ENCODE measurements around the gene CHST5. TPM values are rescaled to one million over a fixed set of nuclear protein-coding genes. Genes with fewer than 3 reads are reported as not detected.

Gene CHST5
- total RNA-seq, 1 donor from 2014 or later, result 0.85 TPM

DNA sequence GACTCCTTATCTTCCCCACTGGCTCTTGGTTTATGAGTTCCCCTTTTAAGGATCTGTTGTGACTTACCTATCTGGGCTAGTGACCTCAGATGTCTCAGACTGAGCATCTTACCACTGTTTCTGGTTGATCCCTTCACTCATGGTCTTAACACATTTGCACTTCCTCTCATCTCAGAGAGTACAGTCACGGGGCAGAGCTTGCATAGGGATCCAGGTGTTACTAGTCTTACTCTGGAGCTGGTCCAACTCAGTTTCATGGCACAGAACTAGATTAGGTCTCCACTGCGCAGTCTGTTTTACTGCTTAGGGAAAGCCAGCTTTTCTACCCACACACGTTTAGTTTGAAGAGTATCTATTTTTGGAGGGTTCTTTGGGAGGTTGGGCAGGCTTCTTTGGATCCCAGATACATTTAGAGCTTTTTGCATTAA is 40.5 kb upstream of the CHST5 start:
- TF ChIP-seq, protein P1, sequence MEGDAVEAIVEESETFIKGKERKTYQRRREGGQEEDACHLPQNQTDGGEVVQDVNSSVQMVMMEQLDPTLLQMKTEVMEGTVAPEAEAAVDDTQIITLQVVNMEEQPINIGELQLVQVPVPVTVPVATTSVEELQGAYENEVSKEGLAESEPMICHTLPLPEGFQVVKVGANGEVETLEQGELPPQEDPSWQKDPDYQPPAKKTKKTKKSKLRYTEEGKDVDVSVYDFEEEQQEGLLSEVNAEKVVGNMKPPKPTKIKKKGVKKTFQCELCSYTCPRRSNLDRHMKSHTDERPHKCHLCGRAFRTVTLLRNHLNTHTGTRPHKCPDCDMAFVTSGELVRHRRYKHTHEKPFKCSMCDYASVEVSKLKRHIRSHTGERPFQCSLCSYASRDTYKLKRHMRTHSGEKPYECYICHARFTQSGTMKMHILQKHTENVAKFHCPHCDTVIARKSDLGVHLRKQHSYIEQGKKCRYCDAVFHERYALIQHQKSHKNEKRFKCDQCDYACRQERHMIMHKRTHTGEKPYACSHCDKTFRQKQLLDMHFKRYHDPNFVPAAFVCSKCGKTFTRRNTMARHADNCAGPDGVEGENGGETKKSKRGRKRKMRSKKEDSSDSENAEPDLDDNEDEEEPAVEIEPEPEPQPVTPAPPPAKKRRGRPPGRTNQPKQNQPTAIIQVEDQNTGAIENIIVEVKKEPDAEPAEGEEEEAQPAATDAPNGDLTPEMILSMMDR (IDR thresholded peaks at IDR 0.05; ENCODE audit: borderline replicate concordance), result no peak
- Histone ChIP-seq H3K36me3 (peaks cover 87% of the 10 kb centered on the region), H3K4me1 (peaks cover 58% of the 10 kb centered on the region), H3K9me3 (replicated peaks) (no peaks in the 10 kb centered on the region), H3K4me3 (no peak overlapping the region), H3K27ac (replicated peaks) (no peak overlapping the region), H3K27me3 (ENCODE audit: low read depth) (no peaks in the 10 kb centered on the region)
- DNase-seq, result no peak
- intact Hi-C loops (cut with micrococcal nuclease), result no loop called here

DNA sequence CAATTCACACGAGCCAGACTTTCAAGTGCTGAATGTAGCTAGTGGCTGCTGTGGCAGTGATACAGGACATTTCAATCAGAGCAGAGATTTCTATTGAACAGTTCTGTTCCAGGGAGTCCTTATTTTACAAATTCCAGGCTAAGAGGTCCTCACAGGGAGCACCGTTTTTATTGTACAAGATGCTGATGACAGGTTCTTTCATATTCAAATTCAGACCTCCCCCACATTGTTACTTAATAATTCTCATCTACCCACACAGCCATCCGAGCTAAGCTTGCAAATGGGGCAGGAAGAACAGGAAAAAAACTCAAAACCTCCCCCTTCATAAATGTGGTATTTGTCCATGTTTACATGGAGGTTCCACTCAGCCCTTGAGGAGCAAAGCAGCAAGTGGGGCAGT is 40.0 kb upstream of the CHST5 start:
- H3K36me3 ChIP-seq, result peaks cover 91% of the 10 kb centered on the region

DNA sequence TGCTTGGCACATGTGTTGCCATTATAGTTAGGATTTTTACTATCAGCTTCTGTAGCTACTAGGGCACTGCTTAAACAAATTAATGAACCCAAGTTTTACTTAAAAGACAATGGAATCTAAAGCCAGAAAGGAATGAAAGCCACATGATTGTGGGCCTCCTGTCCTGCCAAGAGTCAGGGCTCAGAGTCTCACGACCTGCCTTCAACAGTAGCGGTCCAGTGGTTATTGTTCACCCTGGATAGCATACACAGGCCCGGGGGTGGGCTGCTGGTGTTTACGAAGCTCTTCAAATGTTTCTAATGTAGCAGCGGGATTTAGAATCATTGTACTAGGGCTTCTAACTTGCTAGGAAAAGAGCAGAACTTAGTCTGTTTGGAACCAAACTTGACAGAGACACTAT is 38.0 kb upstream of the CHST5 start:
- H3K27me3 ChIP-seq (ENCODE audit: low read depth), result no peaks in the 10 kb centered on the region
- TF ChIP-seq, protein P1 (IDR thresholded peaks at IDR 0.05; ENCODE audit: borderline replicate concordance), result no peak
- no peak overlapping the region for H3K4me3 ChIP-seq
- DNase-seq, result no peak
- intact Hi-C loops (cut with micrococcal nuclease), result no loop called here
- no peaks in the 10 kb centered on the region for H3K9me3 ChIP-seq (replicated peaks)
- H3K36me3 ChIP-seq, result peaks cover 97% of the 10 kb centered on the region
- H3K4me1 ChIP-seq, result peaks cover 83% of the 10 kb centered on the region
- no peak overlapping the region for H3K27ac ChIP-seq (replicated peaks)

More for the DNA sequence above, 40.0 kb upstream of the CHST5 start:
- no peak for DNase-seq
- Histone ChIP-seq H3K9me3 (replicated peaks) (no peaks in the 10 kb centered on the region), H3K27me3 (ENCODE audit: low read depth) (no peaks in the 10 kb centered on the region), H3K4me1 (peaks cover 63% of the 10 kb centered on the region), H3K4me3 (no peak overlapping the region), H3K27ac (replicated peaks) (no peak overlapping the region)
- intact Hi-C loops (cut with micrococcal nuclease), result no loop called here
- TF ChIP-seq, protein P1 (IDR thresholded peaks at IDR 0.05; ENCODE audit: borderline replicate concordance), result no peak

DNA sequence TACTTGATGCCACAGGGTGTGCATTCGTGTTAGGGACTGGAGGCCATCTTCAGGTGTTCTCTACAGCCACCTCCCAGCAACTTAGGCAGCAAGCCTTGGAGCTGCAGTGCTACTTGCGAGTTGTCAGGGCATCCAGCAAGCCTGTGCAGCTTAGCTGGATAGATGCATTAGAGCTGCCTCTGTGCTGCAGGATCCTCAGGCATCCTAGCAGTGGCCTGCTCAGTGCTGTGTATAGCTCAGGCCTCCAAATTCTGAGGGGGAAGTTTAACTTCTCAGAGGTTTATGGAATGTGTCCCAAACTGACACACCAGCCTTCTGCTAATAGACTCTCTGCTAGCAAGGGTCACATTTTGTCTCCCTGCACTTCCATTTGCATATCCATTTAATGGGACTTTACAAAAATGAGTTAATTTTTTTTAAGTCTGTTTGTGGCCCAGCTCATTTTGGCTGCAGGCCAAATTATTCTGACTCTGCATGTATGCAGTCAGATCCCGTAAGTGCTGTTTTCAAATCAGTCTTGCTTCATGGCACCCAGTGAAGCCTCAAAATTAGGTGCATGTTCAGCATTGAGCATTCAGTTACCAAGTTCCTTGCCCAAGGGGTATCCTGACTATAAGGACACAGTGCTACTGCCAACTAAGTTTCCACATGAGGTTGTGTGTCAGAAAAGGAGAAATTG is 37.1 kb upstream of the CHST5 start:
- TF ChIP-seq, protein P1 (IDR thresholded peaks at IDR 0.05; ENCODE audit: borderline replicate concordance), result no peak
- peaks cover 85% of the 10 kb centered on the region for H3K4me1 ChIP-seq
- no peaks in the 10 kb centered on the region for H3K27me3 ChIP-seq (ENCODE audit: low read depth)
- H3K9me3 ChIP-seq (replicated peaks), result no peaks in the 10 kb centered on the region
- H3K36me3 ChIP-seq, result peaks cover 97% of the 10 kb centered on the region
- DNase-seq, result no peak
- intact Hi-C loops (cut with micrococcal nuclease), result no loop called here
- no peak overlapping the region for H3K4me3 ChIP-seq
- H3K27ac ChIP-seq (replicated peaks), result peak overlapping the region; percentile 7

DNA sequence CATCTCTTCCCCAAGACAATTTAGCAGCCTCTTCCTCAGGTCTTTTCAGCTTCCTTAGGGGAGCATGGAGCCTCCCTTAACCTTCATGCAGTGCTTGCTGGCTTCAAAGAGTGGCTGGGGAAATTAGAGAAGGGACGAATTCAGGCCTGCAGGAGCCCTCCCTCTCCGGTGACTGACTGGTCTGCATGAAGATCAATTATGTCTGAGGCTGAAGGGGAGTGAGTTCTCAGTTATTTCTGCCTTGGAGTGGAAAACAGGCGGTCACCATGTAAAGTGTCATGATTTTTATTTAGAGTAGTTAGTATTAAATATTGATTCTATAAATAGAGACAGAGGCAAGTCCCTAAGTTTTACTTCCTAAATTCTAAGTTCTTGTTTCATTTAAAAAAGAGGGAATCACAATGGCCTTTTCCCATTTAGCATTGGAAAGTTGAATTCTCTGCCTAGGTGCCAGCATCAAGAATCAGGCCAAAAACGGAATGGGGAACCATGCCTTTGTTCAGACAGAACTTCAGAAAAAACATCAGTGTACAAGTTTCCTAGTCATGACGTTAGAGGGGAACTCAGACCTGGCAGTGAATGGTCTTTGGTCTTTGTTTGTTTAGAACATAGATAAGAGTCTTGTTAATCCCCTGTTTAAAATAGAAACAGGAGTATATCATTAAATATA is 34.6 kb upstream of the CHST5 start:
- H3K27me3 ChIP-seq (ENCODE audit: low read depth), result no peaks in the 10 kb centered on the region
- intact Hi-C loops (cut with micrococcal nuclease), result no loop called here
- H3K4me1 ChIP-seq, result peaks cover 92% of the 10 kb centered on the region
- DNase-seq, result no peak
- no peaks in the 10 kb centered on the region for H3K9me3 ChIP-seq (replicated peaks)
- peaks cover 80% of the 10 kb centered on the region for H3K36me3 ChIP-seq
- H3K4me3 ChIP-seq, result no peak overlapping the region
- peak overlapping the region; percentile 48 for H3K27ac ChIP-seq (replicated peaks)
- TF ChIP-seq, protein P1 (IDR thresholded peaks at IDR 0.05; ENCODE audit: borderline replicate concordance), result no peak
